ENCODE measurements around the gene PRG2. TPM values are rescaled to one million over a fixed set of nuclear protein-coding genes. Genes with fewer than 3 reads are reported as not detected.

Gene PRG2
- total RNA-seq, 1 donor, result not detected

DNA sequence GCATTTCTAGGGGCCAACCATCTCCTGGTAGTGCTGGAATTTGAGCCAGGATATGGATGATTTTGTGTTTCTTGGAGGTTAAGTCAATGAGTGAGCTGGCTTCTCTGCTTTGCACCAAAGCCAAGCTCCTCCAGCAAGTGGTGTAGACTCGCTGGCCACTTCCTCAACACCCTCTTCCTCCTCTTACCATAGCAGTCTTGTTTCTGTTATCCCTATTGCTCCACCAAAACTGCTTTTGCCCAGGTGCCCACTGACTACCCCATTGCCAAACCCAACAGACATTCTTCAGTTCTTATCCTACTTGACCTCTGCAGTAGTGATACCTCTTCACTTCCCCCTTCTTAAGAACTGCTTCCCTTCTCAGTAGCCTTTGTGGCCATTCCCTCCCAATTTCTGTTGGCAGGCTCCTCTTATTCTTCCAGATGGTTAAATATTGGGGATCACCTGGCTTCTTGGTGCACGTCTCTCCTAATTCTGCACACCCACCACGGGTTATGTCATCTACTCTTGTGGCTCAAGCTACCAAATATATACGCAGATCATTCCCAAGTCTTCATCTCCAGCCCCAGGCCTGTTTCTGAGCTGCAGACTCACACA is 7.0 kb upstream of the PRG2 start:
- DNase-seq (ENCODE audit: low read depth), result no peak
- H3K4me3 ChIP-seq (ENCODE audit: low read depth, low read length), result no peak overlapping the region
- TF ChIP-seq, protein P1, sequence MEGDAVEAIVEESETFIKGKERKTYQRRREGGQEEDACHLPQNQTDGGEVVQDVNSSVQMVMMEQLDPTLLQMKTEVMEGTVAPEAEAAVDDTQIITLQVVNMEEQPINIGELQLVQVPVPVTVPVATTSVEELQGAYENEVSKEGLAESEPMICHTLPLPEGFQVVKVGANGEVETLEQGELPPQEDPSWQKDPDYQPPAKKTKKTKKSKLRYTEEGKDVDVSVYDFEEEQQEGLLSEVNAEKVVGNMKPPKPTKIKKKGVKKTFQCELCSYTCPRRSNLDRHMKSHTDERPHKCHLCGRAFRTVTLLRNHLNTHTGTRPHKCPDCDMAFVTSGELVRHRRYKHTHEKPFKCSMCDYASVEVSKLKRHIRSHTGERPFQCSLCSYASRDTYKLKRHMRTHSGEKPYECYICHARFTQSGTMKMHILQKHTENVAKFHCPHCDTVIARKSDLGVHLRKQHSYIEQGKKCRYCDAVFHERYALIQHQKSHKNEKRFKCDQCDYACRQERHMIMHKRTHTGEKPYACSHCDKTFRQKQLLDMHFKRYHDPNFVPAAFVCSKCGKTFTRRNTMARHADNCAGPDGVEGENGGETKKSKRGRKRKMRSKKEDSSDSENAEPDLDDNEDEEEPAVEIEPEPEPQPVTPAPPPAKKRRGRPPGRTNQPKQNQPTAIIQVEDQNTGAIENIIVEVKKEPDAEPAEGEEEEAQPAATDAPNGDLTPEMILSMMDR (IDR thresholded peaks at IDR 0.05; ENCODE audit: insufficient read depth, low read depth, low read length), result no peak

DNA sequence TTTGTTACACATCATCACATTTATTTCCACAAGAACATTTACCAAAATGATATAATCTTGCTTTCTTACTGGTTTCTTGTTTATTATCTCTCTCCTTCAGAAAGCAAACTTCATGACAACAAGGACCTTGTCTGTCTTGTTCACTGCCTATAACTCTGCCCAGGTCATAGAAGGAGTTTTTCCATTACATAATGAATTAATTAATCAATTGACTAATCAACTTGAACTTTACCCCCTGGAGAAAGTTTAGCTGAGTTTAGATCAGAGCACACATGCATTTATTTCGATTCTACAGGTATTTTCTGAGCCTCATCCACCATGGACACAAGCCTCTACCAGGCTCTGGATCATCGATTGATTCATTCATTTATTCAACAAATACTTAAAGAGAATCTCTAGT is 6.3 kb upstream of the PRG2 start:
- no peak overlapping the region for H3K4me3 ChIP-seq (ENCODE audit: low read depth, low read length)
- TF ChIP-seq, protein P1 (IDR thresholded peaks at IDR 0.05; ENCODE audit: insufficient read depth, low read depth, low read length), result no peak
- no peak for DNase-seq (ENCODE audit: low read depth)

DNA sequence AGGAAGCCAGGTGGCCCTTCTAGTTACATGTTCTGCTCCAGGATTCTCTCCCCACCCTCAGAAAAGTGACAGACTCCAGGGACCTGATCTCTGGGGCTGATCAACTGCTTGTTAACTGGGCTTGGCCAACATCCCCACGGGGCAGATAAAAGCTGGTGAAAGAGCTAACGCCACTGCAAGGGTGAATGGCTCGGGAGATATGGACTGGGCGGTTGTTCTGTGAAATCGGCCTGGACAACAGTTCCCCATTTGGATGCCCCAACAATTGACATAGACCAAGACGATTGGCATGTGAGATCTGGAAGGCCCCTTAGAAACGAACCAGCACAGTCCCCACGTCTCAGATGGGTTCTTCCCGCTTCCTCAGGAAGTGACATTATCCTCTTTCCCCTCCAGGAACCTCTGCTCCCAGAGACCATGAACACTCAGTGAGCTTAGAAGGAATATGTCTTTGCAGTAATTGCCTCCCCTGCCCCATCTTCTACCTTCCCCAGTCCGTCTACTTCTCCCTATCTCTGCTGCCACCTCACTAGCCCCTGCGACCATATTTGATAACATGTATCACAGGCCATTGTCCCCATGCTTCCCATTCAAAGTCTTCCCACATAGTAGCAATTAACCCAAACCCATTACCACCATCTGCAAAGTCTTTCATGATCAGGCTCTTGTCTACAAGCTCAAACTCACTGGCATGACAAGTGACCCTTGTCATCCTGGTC is 5.6 kb upstream of the PRG2 start:
- no peak overlapping the region for H3K4me3 ChIP-seq (ENCODE audit: low read depth, low read length)
- DNase-seq (ENCODE audit: low read depth), result no peak
- TF ChIP-seq, protein P1 (IDR thresholded peaks at IDR 0.05; ENCODE audit: insufficient read depth, low read depth, low read length), result no peak

DNA sequence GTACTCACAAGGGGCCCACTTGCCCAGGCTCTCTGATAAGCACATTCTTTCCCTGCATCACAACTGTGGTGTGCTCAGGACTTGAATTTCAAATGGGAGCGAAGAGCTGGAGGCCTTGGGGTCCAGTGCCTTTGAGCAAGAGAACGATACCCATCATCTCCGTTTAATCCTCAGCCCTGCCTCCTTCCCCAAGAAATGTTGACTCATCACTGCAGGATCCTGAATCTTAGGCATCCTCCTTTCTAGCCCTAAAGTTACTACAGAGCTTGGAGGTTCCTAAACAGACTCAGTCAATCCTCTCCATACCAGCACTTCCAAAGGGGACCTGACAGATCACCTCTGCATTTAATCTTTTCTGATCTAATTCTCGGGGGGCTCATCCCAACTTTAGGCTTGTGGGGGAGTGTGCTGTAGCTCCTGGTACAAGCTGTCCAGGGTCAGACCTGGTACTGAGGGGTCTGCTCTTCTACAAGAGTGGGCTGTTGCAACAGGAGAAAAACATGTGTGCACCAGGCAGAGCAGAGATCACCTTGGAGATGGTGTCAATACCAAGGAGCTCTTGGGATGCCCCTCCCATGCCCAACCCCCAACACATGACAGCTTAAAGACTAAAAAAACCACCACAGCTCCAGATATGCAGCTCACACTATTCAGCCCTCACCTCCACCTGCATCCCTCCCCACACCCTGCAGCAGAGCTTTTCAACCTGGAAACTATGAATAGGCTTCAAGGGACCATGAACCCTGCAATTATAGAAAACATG is 3.9 kb upstream of the PRG2 start:
- TF ChIP-seq, protein P1 (IDR thresholded peaks at IDR 0.05; ENCODE audit: insufficient read depth, low read depth, low read length), result no peak
- H3K4me3 ChIP-seq (ENCODE audit: low read depth, low read length), result no peak overlapping the region
- no peak for DNase-seq (ENCODE audit: low read depth)

DNA sequence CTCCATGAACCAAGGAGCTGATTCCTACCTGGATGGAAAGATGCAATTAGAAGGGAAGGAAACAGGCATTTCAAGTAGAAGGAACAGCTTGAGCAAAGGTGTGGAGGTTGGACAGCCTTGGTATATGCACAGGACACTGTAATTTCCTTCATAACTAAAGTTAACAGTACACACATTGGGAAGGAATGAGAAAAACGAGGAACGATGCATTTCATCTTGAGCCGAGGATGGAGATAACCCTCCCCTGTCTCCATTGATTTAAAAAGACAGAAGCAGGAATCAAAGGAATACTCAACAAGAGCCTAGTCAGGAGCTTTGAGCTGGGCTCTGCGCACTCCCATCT is 2.3 kb upstream of the PRG2 start:
- DNase-seq (ENCODE audit: low read depth), result no peak
- no peak overlapping the region for H3K4me3 ChIP-seq (ENCODE audit: low read depth, low read length)
- TF ChIP-seq, protein P1 (IDR thresholded peaks at IDR 0.05; ENCODE audit: insufficient read depth, low read depth, low read length), result no peak

DNA sequence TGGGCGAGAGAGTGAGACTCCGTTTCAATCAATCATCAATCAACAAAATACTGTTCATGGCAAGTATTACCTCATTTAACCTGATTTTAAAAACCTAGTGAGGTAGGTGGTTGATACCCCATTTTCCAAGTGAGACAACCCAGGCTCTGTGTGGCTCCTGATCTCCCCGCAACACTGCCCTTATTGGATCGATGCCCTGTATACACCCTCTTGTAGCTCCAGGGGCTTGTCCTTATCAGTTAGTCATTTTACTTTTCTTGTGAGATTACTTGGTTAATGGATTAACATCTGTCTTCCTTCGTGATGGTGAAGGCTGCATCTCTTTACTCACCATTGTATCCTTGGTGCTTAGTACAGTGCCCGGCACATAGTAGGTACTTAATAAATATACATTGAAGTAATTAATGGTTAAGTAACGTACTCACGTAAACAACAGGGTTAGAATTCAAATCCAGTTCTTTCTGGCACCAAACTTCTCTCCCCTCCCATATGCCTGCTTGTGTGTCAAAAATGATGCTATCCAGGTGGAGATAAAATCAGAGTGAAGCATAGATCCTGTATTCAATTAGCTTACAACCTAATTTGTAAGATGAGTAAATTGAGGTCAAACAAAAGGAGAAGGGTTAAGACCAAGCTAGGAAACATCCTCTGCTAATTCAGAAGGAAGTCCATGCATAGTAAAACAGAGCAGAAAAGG is 1.8 kb upstream of the PRG2 start:
- no peak overlapping the region for H3K4me3 ChIP-seq (ENCODE audit: low read depth, low read length)
- no peak for DNase-seq (ENCODE audit: low read depth)
- TF ChIP-seq, protein P1 (IDR thresholded peaks at IDR 0.05; ENCODE audit: insufficient read depth, low read depth, low read length), result no peak

All from fibroblast of villous mesenchyme (primary cell).